Putamen (tissue), 1 donor: Measurements from ENCODE around the gene MAMDC4.
"Not testable (repeated sequence)": the region's sequence is repeated elsewhere in the genome, so short reads cannot be mapped to it uniquely, and the experiment has no call there.

ENCODE experiments used
- DNase-seq: peaks from one replicate; pipeline ENCODE4 v3.0.0-alpha.2; 2016; ENCODE audit warnings: low spot score

Gene MAMDC4

GRCh38 chr9:136851941-136852663 lies at the start of gene MAMDC4:
Gene MAMDC4, plus strand, starts transcription at chr9:136852346. Its CDS starts 71 bp downstream, at chr9:136852417.
- no peak for DNase-seq

- DNase-seq, result not testable (repeated sequence)
These were observed 49.1 kb upstream of the MAMDC4 start for GRCh38 chr9:136803009-136803550.

GRCh38 chr9:136803551-136804508 lies 48.3 kb upstream of the MAMDC4 start:
- no peak for DNase-seq

- no peak for DNase-seq
These were observed 47.5 kb upstream of the MAMDC4 start for GRCh38 chr9:136804509-136805206.

GRCh38 chr9:136805207-136805740 lies 46.9 kb upstream of the MAMDC4 start:
- DNase-seq, result no peak

- no peak for DNase-seq
These were observed 46.1 kb upstream of the MAMDC4 start for GRCh38 chr9:136806067-136806466.

GRCh38 chr9:136806631-136807201 lies 45.4 kb upstream of the MAMDC4 start:
- DNase-seq, result no peak

- DNase-seq, result peak; percentile 71
These were observed 44.7 kb upstream of the MAMDC4 start, which contains the start of gene RABL6 for GRCh38 chr9:136807281-136808074. Gene RABL6, plus strand, starts transcription at chr9:136807948. Its CDS starts 249 bp downstream, at chr9:136808197.

- DNase-seq, result no peak
These were observed 43.9 kb upstream of the MAMDC4 start for GRCh38 chr9:136808075-136808805.

- no peak for DNase-seq
These were observed 43.4 kb upstream of the MAMDC4 start for GRCh38 chr9:136808806-136809158.

- no peak for DNase-seq
These were observed 37.3 kb upstream of the MAMDC4 start for GRCh38 chr9:136814725-136815421.

GRCh38 chr9:136815422-136815782 lies 36.7 kb upstream of the MAMDC4 start:
- DNase-seq, result no peak

- no peak for DNase-seq
These were observed 30.9 kb upstream of the MAMDC4 start for GRCh38 chr9:136820971-136821825.

GRCh38 chr9:136821826-136822544 lies 30.2 kb upstream of the MAMDC4 start:
- DNase-seq, result no peak

- DNase-seq, result no peak
These were observed 28.8 kb upstream of the MAMDC4 start for GRCh38 chr9:136823136-136824046.

GRCh38 chr9:136824496-136825225 lies 27.5 kb upstream of the MAMDC4 start:
- DNase-seq, result no peak
